T-helper 2 cell (primary cell): ENCODE data around the gene UGCG.
A peak's percentile ranks its signal among the peaks of the same experiment; 100 is the strongest.
"Not testable (repeated sequence)": the region's sequence is repeated elsewhere in the genome, so short reads cannot be mapped to it uniquely, and the experiment has no call there.

ENCODE experiments used
- DNase-seq, 5 experiments: peaks; one replicate each; pipeline versions ENCODE4 v3.0.0 to v3.0.0-alpha.2; 2012 to 2022

UGCG gene

DNA sequence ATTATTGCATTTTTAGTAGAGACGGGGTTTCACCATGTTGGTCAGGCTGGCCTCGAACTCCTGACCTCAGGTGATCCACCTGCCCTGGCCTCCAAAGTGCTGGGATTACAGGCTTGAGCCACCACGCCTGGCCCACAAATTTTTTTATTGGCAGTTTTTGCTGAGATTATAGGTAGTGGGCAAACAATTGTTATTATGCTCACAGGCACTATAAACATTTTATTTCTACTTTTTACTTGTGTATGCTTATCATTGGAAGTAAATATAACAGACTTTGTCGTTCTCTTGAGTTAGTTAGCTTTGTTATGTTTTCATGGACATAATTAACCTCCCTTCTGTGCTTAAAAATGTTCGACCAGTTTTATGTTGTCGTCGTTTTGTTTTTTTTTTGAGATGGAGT, 23.9 kb downstream of the UGCG start:
- no peak for DNase-seq

DNA sequence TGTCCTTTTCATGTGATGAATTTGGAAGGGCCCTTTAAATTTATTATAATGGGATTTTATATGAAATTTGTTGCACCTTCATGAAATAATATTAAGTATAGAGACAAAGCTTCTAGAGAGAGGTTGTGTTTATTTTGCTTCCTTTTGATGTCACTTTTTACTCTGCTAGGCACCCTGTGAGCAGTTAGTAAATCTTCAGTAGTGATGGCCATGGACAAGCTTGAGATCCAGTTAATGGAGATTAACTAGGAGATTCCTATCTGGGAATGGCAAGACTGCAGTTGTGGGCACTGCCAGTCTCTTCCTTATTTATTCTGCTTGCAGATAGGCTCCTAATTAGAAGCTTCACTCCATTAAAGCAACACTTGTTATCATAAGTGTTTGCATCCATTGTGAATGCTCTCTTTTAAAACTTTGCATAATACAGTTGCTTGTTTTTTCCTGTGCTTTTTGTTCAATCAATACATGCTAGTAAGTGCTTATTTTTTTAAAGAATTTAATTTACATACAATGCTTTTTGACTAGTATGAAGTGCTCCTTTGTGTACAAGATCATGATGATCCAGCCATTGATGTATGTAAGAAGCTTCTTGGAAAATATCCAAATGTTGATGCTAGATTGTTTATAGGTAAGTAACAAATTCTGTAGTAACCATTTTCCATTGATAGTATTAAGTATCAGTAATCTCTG, 25.9 kb downstream of the UGCG start:
- DNase-seq = no peak

- DNase-seq = no peak
These were observed 27.7 kb downstream of the UGCG start for GRCh38 chr9:111924281-111924680.

- no peak for DNase-seq
These were observed 28.6 kb downstream of the UGCG start for GRCh38 chr9:111925017-111925770.

DNA sequence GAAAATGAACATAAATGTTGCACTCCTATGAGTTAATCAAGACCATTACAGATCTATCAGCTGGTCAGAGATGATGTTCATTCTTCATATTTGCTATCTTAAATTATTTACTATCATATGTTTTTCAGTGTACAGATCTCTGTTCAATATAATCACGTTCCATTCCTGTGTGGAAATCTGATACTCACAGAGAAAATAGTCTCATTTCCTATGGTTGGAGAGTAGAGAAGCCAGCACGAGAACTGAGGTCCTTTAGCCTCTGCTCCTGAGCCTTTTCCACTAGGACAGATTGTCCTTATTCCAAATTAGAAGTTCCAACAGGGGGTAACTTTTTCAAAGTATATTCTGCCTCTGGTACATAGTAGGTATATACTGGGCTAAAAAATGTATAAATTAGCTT, 29.2 kb downstream of the UGCG start:
- no peak for DNase-seq

GRCh38 chr9:111926421-111926875, 29.8 kb downstream of the UGCG start:
- DNase-seq = peak in 4 of 5 experiments; percentile 8 to 89 (median 50)

DNA sequence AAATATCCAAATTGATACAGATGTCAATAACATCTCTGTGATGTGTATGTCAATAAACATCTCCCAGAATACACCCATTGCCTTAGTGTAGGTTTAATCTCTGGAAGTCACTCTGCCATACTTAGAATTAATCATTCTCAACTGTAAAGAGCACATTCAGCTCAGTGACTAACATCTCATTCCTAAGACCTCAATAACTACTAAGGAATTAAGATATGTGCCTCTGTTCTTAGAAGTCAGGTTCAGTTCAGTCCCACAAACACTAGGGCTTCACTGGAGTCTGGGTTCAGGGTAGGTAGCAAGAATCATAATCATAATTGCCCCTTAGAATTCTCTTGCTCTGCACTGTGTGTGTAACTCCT, 31.7 kb downstream of the UGCG start:
- no peak for DNase-seq

GRCh38 chr9:111934747-111935146, 38.1 kb downstream of the UGCG start:
- no peak for DNase-seq

- no peak for DNase-seq
These were observed 39.8 kb downstream of the UGCG start for GRCh38 chr9:111936391-111936790.

DNA sequence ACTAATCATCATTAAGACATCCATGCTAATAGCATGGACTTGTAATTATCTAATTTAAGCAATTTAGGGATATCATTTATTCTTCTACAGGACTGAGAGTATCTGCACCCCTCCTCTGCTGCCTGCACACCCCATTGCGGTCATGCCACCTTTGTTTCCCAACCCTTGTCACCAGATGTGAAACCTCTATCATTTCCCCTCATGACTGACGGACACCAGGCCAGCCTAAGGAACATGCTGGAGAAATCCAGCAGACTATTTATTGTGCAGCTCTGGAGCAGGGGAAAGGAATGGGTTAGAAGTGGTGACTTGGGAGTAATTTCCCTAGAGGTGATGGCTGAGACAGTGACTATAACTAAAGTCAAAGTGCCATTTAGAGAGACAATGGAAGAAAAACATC, 40.7 kb downstream of the UGCG start:
- no peak for DNase-seq

- DNase-seq = peak in 4 of 5 experiments; percentile 18 to 47 (median 34)
These were observed 41.3 kb downstream of the UGCG start for GRCh38 chr9:111937781-111938426.

- peak in 1 of 5 experiments; percentile 12 for DNase-seq
These were observed 41.8 kb downstream of the UGCG start for GRCh38 chr9:111938427-111938800.

DNA sequence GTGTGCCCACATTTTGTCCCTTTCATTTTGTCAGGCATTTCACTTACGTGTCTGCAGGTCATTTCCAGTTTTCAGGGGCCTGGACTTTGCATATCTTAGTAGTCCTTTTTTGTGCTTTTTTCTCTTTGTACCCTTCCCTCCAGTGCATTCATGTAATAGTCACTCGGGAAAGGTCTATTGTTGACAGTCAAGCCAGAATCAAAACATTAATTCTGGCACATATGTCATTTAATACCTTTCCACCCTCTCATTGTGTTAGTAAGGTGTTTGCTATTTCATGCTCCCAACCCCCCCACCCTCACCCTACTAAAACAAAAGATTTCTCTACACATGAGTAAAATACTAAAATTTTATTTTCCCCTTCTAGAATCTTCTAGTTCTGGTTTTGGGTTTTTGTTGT, 42.7 kb downstream of the UGCG start:
- no peak for DNase-seq

DNA sequence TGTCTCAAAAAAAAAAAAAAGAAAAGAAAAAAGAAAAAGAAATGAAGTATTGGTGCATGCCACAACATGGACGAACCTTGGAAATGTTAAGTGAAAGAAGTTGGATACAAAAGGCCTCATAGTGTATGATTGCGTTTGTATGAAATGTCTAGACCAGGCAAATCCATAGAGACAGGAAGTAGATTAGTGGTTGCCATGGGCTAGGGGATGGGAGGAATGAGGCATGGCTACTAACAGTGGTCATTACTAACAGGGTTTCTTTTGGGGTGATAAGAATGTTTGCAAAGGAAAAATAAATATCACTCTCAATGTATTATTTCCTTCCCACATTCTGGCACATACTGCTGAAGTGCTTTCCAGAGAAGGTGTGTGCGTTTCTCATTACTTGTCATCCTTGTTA, 44.1 kb downstream of the UGCG start:
- DNase-seq = no peak

GRCh38 chr9:111943200-111943599, 46.6 kb downstream of the UGCG start:
- DNase-seq = no peak

- no peak for DNase-seq
These were observed 47.1 kb downstream of the UGCG start for GRCh38 chr9:111943746-111944145.

GRCh38 chr9:111944241-111944866, 47.7 kb downstream of the UGCG start:
- DNase-seq = no peak

- DNase-seq = peak in 1 of 5 experiments; percentile 44
These were observed 48.6 kb downstream of the UGCG start for GRCh38 chr9:111945216-111945615.

DNA sequence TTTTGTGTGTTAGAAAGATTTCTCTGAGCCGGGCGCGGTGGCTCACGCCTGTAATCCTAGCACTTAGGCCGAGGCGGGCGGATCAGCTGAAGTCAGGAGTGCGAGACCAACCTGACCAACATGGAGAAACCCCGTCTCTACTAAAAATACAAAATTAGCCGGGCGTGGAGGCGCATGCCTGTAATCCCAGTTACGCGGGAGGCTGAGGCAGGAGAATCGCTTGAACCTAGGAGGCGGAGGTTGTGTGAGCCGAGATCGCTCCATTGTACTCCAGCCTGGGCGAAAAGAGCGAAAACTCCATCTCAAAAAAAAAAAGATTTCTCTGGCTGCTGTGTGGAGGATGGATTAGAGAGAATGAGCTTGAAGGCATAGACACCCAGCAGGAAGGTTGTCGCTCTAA, 51.5 kb downstream of the UGCG start:
- DNase-seq = not testable (repeated sequence)

DNA sequence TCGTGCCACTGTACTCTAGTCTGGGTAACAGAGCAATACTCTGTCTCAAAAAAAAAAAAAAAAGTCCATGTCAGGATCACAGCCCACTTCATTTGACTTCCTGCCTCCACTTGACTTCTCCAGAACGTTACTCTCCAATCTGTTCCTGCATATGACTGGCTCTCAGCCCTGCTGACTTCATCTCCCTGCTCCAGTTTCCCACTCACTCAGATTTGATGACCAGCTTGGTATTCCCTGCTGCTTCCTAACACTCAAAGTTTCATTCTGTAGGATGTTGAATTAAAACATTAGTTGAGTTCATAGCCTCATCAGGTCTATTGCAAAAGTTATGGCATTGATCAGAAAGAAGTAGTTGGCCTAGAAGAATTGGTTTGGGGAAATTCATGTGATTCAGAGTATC, 52.3 kb downstream of the UGCG start:
- no peak for DNase-seq

GRCh38 chr9:111949919-111950318, 53.3 kb downstream of the UGCG start:
- DNase-seq = no peak

DNA sequence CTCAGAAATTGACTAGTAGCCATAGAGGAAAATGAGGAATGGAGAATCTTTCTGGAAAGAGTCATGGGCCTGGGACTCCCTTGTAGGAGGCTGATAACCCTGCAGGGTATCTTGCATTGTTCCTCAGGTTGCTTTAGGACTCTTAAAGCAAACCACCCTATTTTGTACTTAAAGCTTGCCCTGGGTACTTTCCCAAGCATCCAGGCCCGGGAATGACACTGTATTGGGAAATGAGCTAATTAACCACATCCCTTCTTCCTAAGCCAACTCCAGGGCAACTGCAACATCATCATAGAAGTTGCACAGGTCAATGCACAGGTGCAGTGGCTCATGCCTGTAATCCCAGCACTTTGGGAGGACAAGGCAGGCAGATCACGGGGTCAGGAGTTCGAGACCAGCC, 55.9 kb downstream of the UGCG start:
- no peak for DNase-seq

GRCh38 chr9:111953444-111953843, 56.8 kb downstream of the UGCG start:
- DNase-seq = no peak
